NCI-H510A treated with DMSO at 0.1 percent for 48 hours (cell line): ENCODE measurements around the gene STOX1.
A peak's percentile ranks its signal among the peaks of the same experiment; 100 is the strongest.
"Not testable (repeated sequence)": the region's sequence is repeated elsewhere in the genome, so short reads cannot be mapped to it uniquely, and the experiment has no call there.

Experiments used
- DNase-seq: peaks from one replicate; lab custom pipeline; 2025; lab: John Stamatoyannopoulos, UW

STOX1 gene

GRCh38 chr10:68826764-68827591 is at the start of gene STOX1:
Gene STOX1 (plus strand): TSS chr10:68827531. CDS start chr10:68827624, 93 bp downstream.
- peak; percentile 72 for DNase-seq

DNA sequence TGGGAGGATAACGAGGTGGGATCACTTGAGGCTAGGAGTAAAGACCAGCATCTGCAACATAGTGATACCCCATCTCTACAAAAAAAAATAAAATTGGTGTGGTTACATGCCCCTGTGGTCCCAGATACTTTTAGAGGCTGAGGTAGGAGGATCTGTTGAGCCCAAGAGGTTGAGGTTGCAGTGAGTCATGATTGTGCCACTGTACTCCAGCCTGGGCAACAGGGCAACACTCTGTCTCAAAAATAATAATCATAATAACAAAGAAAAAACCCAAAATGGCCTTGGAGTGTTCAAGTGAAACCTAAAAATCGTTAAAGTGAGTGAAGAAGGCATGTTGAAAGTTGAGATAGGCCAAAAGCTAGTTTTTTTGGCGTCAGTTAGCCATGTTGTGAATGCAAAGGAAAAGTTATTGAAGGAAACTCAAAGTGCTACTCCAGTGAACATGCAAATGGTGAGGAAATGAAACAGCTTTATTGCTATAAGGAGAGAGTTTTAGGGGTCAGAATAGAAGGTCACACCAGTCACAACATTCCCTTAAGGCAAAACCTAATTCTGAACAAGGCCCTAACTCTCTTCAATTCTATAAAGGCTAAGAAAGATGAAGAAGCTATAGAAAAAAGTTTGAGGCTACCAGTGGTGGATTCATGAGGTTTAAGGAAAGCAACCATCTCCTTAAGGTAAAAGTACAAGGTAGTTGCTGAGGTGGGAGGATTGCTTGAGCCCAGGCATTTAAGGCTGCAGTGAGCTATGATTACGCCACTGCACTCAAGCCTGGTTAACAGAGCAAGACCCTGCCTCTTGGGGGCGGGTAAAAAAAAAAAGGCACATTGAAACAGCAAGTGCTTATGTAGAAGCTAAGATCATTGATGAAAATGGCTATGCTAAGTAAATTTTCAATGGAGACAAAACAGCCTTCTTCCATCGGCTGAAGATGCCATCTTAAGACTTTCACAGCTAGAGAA is 45.4 kb upstream of the STOX1 start:
- DNase-seq: no peak

DNA sequence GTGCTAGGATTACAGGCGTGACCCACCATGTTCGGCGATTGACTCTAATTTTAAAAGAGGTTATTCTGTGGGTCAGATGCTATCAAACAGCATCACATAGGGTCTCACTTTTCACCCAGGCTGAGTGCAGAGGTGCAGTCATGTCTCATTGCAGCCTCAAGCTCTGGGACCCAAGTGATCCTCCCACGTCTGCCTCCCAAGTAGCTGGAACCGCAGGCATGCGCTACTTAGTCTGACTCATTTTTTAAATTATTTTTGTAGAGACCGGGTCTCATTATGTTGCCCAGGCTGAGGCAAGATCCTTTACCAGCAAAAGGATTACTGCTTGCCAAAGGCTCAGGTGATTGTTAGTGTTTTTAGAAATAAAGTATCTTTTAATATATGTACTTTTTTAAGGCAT is 42.9 kb upstream of the STOX1 start:
- DNase-seq: no peak

DNA sequence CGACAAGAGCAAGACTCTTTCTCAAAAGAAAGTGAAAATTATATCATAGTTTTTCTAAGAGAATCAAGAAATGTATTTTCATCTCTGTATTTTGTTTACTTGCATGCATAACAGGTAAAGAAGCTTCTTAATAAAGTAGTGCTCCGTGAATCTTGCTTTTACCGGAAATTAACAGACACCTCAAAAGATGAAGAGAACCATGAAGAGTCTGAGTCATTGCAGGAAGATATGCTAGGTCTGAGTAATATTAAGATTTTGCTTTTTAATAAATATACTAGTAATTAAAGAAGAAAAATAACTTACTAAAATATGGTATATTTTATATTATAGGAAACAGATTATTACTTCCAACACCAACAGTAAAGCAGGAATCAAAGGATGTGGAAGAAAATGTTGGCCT is 39.5 kb upstream of the STOX1 start:
- no peak for DNase-seq

DNA sequence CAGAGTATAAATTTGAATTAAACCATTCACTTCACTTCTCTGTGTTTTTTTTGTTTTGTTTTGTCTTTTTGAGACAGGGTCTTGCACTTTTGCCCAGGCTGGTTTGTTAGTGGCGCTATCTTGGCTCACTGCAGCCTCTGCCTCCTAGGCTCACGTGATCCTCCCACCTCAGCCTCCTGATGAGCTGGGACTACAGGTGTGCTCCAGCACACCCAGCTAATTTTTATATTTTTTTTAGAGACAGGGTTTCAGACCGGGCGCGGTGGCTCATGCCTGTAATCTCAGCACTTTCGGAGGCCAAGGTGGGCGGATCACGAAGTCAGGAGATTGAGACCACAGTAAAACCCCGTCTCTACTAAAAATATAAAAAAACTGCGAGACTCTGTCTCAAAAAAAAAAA is 36.9 kb upstream of the STOX1 start:
- no peak for DNase-seq

DNA sequence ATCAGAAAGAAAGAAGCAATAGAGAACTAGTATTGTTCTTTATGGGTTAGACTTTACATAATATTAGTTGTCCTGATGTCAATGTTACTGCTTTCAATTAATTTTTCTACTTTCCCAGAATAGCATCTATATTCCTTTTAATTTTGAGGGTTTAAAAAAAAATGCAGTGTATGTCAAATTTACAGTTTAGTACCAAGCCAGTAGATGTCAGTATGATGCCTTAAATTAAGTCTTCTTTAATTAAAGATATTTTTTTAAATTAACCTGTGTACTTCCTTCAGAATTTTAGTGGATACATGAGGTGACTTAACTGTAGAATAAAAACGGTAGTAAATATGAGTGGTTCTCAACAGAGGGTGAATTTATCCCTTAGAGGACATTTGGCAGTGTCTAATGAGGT is 35.2 kb upstream of the STOX1 start:
- no peak for DNase-seq

GRCh38 chr10:68795886-68796532 is 31.3 kb upstream of the STOX1 start:
- DNase-seq: no peak

DNA sequence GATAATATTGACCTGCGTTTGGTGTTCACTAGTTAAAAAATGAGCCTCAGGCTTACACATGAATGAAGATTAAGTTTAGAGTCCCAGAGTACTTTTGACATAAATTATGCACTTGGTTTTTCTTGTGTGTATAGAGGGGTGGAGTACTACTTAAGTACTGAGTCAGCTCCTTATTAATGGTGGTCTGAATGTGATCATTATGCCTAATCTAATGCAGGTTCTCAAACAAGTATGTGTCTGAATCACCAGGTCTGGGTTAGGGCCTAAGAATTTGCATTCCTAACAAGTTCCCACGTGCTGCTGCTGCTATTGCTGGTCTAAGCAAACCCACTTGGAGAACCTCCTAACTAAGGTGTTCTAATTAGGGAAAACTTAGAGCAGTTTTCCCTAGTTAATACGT is 30.7 kb upstream of the STOX1 start:
- no peak for DNase-seq

- DNase-seq: no peak
Observed at GRCh38 chr10:68800211-68800610, 27.1 kb upstream of the STOX1 start.

DNA sequence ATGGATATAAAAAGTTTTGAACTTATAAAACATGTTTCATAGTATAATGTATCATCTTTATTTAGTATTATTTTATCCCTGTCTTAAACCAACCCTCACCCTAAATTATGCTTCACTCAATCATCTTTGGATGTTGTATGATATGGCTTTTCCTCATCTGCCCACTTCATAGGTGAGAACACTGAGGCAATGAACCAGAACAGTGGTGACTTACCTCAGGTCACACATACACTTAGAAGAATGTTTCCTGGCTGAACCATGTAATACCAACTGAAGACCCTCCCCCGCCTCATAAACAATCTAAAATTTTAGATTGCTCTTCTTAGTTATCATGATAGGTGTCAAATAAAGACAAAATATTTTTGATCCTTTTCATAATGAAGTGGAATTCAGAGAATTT is 22.6 kb upstream of the STOX1 start:
- DNase-seq: no peak

DNA sequence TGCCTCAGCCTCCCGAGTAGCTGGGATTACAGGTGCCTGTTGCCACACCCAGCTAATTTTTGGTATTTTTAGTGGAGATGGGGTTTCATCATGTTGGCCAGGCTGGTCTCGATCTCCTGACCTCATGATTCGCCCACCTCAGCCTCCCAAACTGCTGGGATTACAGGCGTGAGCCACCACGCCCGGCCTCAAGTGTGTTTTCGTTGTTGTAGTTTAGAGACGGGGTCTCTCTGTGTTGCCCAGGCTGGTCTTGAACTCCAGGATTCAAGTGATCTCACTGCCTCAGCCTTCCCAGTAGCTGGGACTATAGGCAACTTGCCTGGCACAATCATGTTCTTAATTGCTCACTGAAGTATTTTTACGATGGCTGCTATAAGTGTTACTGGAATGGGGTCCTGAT is 16.5 kb upstream of the STOX1 start:
- not testable (repeated sequence) for DNase-seq

DNA sequence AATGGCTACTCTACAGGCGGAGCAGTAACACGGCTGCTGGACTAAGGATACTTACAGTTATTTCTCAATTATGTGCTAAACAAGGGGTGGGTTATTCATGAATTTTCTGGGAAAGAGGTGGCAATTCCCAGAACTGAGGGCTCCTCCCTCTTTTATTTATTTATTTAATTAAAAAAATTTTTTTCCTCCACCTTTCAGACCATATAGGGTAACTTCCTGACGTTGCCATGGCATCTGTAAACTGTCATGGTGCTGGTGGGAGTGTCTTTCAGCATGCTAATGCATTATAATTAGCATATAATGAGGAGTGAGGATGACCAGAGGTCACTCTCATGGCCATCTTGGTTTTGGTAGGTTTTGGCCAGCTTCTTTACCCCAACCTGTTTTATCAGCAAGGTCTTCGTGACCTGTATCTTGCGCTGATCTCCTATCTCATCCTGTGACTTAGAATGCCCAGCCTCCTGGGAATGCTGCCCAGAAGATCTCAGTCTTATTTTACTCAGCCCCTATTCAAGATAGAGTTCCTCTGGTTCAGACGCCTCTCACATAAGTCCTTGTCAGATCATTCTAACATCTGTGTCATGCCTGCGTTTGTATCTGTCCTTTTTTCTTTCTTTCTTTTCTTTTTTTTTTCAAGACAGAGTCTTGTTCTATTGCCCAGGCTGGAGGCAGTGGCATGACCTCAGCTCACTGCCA is 15.9 kb upstream of the STOX1 start:
- DNase-seq: no peak

DNA sequence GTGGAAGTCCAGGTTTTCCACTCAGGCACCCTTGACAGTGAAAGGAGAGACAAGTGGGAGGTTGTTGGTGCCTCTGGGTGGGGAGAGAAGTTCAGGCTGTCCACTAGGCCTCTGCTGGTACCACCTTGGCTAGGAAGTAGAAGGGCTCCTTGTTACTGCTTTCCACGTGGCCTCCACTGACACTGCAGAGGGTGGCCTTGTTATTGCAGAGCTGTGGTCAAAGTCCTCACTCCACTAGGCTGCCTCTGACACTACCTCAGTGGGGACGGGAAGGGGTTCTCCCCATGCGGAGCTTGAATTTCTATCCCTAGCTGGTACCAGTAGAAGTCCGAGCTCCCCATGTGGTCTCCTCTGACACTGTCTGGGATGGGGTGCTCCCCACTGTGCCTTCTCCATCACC is 14.9 kb upstream of the STOX1 start:
- no peak for DNase-seq

GRCh38 chr10:68813559-68813958 is 13.8 kb upstream of the STOX1 start:
- no peak for DNase-seq

DNA sequence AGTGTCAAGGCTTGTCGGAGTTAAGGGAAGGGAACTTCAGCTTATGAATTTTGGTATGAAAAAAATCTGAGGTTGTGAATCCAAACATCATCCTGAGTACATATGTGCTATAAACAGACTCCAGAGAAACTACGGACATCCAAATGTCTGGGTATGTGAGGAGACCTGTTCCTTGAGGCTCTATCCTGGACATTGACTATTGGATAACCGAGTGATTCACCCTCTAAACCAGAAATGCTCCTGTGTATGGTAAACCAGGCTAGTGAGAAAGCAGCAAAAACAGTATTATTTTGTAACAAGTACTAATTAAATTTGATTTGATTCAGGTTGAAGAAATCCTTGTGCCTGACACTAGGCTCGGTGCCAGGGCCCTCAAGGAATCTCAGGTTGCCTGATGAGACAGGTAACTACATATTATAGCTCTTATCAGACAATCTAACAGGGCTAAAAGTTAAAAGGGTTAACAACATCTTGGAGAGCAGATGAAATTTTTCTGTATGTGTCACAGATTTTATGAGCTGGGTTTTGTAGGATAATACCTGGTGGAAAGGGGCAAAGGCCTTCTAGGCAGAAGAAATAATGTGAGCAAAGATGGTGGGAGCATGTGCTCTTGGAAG is 10.4 kb upstream of the STOX1 start:
- DNase-seq: no peak

- not testable (repeated sequence) for DNase-seq
Observed at GRCh38 chr10:68820359-68820758, 7.0 kb upstream of the STOX1 start.

DNA sequence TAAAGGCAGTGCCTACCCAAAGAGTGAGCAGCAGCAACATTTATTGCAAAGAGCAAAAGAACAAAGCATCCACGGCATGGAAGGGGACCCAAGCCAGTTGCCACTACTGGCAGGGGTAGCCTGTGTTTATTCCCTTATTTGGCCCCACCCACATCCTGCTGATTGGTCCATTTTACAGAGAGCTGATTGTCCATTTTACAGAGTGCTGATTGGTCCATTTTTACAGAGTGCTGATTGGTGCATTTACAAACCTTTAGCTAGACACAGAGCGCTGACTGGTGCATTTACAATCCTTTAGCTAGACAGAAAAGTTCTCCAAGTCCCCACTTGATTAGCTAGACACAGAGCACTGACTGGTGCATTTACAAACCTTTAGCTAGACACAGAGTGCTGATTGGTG is 4.7 kb upstream of the STOX1 start:
- not testable (repeated sequence) for DNase-seq

- not testable (repeated sequence) for DNase-seq
Observed at GRCh38 chr10:68827592-68827959, 245 bp downstream of the STOX1 start.

DNA sequence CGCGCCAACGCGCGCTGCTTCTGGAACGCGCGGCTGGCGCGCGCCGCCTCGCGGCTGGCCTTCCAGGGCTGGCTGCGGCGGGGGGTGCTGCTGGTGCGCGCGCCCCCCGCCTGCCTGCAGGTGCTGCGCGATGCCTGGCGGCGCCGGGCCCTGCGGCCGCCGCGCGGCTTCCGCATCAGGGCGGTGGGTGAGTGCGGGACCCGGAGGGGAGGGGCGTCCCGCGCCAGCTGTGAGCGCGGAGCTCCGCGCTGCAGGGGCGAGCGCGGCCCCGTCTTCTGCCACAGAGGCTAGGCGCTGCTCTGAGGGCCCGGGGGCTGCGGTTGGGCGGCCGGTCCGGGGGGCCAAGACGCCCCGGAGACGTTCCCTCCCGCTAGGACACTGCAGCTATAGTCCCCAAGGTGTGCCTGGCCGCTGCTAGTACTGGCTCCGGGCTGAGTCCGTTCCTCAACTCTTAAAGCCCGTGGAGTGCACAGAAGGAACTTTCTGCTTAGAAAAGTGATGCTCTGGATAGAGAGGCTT is 811 bp downstream of the STOX1 start:
- peak; percentile 25 for DNase-seq

- DNase-seq: no peak
Observed at GRCh38 chr10:68828833-68829232, 1.5 kb downstream of the STOX1 start.

DNA sequence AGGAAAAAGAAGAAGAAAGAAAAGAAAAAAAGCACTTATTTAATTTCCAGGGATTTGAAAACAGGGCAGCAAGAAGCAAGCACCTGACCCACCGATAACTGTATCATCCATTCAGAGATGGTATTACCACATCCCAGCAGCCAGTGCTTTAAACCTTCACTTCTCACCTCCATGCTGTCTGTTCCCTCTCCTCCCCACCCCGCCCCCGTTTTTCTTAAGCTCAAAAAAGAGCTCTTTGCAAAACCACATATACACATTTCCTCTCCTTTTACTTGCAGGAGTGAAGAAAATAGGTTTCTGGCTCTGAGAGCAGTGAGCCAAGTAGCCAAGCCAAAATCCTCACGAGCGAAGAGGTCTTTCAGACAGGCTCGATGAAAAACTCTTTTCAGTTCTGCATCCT is 2.2 kb downstream of the STOX1 start:
- DNase-seq: no peak
